B cell (primary cell): ENCODE data around the gene GDF7. TPM values are rescaled to one million over a fixed set of nuclear protein-coding genes. Genes with fewer than 3 reads are reported as not detected.
A peak's percentile ranks its signal among the peaks of the same experiment; 100 is the strongest.

Experiments used
- ATAC-seq: fragments of 200-7000 bp; cut with Tn5 transposase; one replicate; pipeline ENCODE4 v1.10.0; 2021; ENCODE audit warnings: low read depth, mild to moderate bottlenecking, moderate number of reproducible peaks, moderate library complexity
- CTCF ChIA-PET: fragments of 350-600 bp; sonication (Branson Sonifier 250); formaldehyde crosslinking; loops from one replicate; lab custom pipeline; 2021; ENCODE audit warnings: antibody characterized with exemption, inconsistent platforms; lab: Charles Lee
- POLR2A ChIA-PET: fragments of 350-600 bp; sonication (Branson Sonifier 250); formaldehyde crosslinking; loops from one replicate; lab custom pipeline; 2021; ENCODE audit warnings: antibody characterized with exemption; lab: Charles Lee
- DNase-seq: peaks from one replicate; pipeline ENCODE4 v3.0.0; 2013
- H2AFZ ChIP-seq: 2 replicates; pipeline ENCODE4 v1.6.1; 2012; ENCODE audit warnings: mild to moderate bottlenecking, low read depth, low read length; ENCODE audit not compliant: insufficient read depth, poor library complexity, severe bottlenecking
- H3K27ac ChIP-seq, 2 donors: 1 replicate in 1 of 2; 2 replicates in 1 of 2; pipeline ENCODE4 v1.5.1; 2012 to 2013; ENCODE audit warnings: low read length in 2 of 2, mild to moderate bottlenecking in 2 of 2, moderate library complexity in 1 of 2
- H3K27me3 ChIP-seq, 4 experiments: fragments of 200-600 bp in 1 of 4; sonication (generic) in 1 of 4; replicated peaks in 1 of 4; 1 replicate in 2 of 4; 2 replicates in 2 of 4; pipeline versions ENCODE4 v1.6.1 to v1.7.0; 2013 to 2016; ENCODE audit warnings: low read length in 3 of 4, mild to moderate bottlenecking in 2 of 4, mixed read lengths in 1 of 4, moderate library complexity in 1 of 4; ENCODE audit not compliant: insufficient read depth in 4 of 4, control insufficient read depth in 3 of 4; ENCODE audit errors: control extremely low read depth in 1 of 4
- H3K36me3 ChIP-seq, 2 experiments: replicated peaks in 1 of 2; 1 replicate in 1 of 2; 2 replicates in 1 of 2; pipeline versions ENCODE4 v1.6.1 to v1.7.1; 2013; ENCODE audit warnings: low read length in 1 of 2; ENCODE audit not compliant: insufficient read depth in 2 of 2, control insufficient read depth in 1 of 2; ENCODE audit errors: control extremely low read depth in 1 of 2, extremely low read depth in 1 of 2
- H3K4me1 ChIP-seq, 2 donors: fragments of 200-600 bp in 1 of 2; sonication (generic) in 1 of 2; 1 replicate in 1 of 2; 2 replicates in 1 of 2; pipeline versions ENCODE4 v1.5.1 to v1.6.1; 2013 to 2017; ENCODE audit warnings: low read length in 2 of 2; ENCODE audit not compliant: control insufficient read depth in 2 of 2, insufficient read depth in 2 of 2
- H3K4me2 ChIP-seq: replicated peaks from 2 replicates; pipeline ENCODE3; 2012; ENCODE audit warnings: mild to moderate bottlenecking, low read depth, low read length; ENCODE audit not compliant: poor library complexity, severe bottlenecking
- H3K4me3 ChIP-seq, 5 experiments: fragments of 200-600 bp in 1 of 5; sonication (generic) in 1 of 5; 1 replicate in 3 of 5; 2 replicates in 2 of 5; pipeline versions ENCODE4 v1.5.1 to v1.7.0; 2011 to 2016; ENCODE audit warnings: low read length in 4 of 5, mild to moderate bottlenecking in 4 of 5, low read depth in 2 of 5, control low read depth in 1 of 5, moderate library complexity in 1 of 5; ENCODE audit not compliant: insufficient read depth in 1 of 5; ENCODE audit errors: control extremely low read depth in 1 of 5, extremely low read depth in 1 of 5
- H3K79me2 ChIP-seq: fragments of 200-600 bp; sonication (generic); one replicate; pipeline ENCODE4 v1.6.0; 2016; ENCODE audit warnings: low read length; ENCODE audit not compliant: control insufficient read depth, insufficient read depth
- H3K9ac ChIP-seq: fragments of 200-600 bp; sonication (generic); 2 replicates; pipeline ENCODE4 v1.6.1; 2017; ENCODE audit warnings: mild to moderate bottlenecking, low read length, moderate library complexity
- H3K9me3 ChIP-seq, 3 donors: one replicate each; pipeline versions ENCODE4 v1.6.1 to v1.7.1; 2013; ENCODE audit warnings: low read length in 2 of 3; ENCODE audit not compliant: control insufficient read depth in 2 of 3, insufficient read depth in 1 of 3; ENCODE audit errors: control extremely low read depth in 1 of 3
- H4K20me1 ChIP-seq: 2 replicates; pipeline ENCODE4 v1.6.0; 2012; ENCODE audit warnings: mild to moderate bottlenecking, low read length; ENCODE audit not compliant: insufficient read depth, control insufficient read depth, poor library complexity, severe bottlenecking
- H3K27ac Mint-ChIP-seq: one replicate; pipeline ENCODE4 v1.8.0; 2021; ENCODE audit warnings: mixed read lengths
- H3K27me3 Mint-ChIP-seq: one replicate; pipeline ENCODE4 v1.8.0; 2021; ENCODE audit warnings: mixed read lengths
- H3K4me1 Mint-ChIP-seq: one replicate; pipeline ENCODE4 v1.8.0; 2021; ENCODE audit warnings: mixed read lengths
- H3K4me3 Mint-ChIP-seq: one replicate; pipeline ENCODE4 v1.8.0; 2021; ENCODE audit warnings: mixed read lengths
- H3K9me3 Mint-ChIP-seq: one replicate; pipeline ENCODE4 v1.8.0; 2022; ENCODE audit warnings: mixed read lengths; ENCODE audit not compliant: insufficient read depth
- EZH2 ChIP-seq: IDR thresholded peaks from 2 replicates; pipeline ENCODE4 v1.6.1; 2012; ENCODE audit warnings: borderline replicate concordance, low read depth, mild to moderate bottlenecking, moderate library complexity, low read length; ENCODE audit not compliant: insufficient read depth, poor library complexity, severe bottlenecking
- WGBS: methylation state at CpG from one replicate; pipeline ENCODE4 v1.1.5; 2013; ENCODE audit warnings: missing lambda C conversion rate; ENCODE audit not compliant: insufficient coverage; 5-methylcytosine and 5-hydroxymethylcytosine counted together
- intact Hi-C: fragments of 100-400 bp; cut with micrococcal nuclease; formaldehyde crosslinking; loops from one replicate; pipeline ENCODE4 v1.10.0; 2022
- polyA plus RNA-seq: library from polyadenylated mRNA; depleted of rRNA; stranded (reverse); fragments of >200 nt; gene quantifications from 2 replicates; pipeline ENCODE4 v1.2.3, GENCODE V29; 2012
- total RNA-seq, 2 donors: library from RNA; stranded (reverse); fragments of 120-200 nt in 1 of 2; gene quantifications; 1 replicate in 1 of 2; 2 replicates in 1 of 2; pipeline versions ENCODE4 v1.2.3 to v1.2.4, GENCODE V29; 2013 to 2022
- TF ChIP-seq, protein P1 (sequence below): fragments of 200-600 bp; IDR thresholded peaks from one replicate; pipeline ENCODE4 v1.8.0; 2022; ENCODE audit warnings: antibody characterized with exemption, mild to moderate bottlenecking

Gene GDF7
- total and polyA plus RNA-seq, 2 donors (not counting 1 experiment from before 2014, with no cell fraction given): 7.0 to 15.3 TPM

DNA sequence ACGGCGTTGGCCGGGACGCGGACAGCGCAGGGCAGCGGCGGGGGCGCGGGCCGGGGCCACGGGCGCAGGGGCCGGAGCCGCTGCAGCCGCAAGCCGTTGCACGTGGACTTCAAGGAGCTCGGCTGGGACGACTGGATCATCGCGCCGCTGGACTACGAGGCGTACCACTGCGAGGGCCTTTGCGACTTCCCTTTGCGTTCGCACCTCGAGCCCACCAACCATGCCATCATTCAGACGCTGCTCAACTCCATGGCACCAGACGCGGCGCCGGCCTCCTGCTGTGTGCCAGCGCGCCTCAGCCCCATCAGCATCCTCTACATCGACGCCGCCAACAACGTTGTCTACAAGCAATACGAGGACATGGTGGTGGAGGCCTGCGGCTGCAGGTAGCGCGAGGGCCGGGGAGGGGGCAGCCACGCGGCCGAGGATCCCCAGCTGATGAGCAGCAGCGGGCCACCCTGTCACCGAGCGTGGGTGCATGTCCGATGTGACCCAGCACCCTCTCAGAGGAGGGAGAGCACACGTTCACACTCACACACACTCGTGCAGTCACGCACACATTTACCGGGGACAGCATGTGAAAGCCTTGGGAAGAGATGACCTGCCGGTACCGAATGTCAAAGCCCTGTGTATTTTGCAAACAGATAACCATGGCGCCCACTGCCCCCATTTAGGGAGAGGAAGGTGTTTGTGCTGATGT is 4.2 kb downstream of the GDF7 start:
- no peaks in the 10 kb centered on the region for H3K9me3 Mint-ChIP-seq
- H3K27me3 ChIP-seq: peaks cover 0 to 54% (median 20%) of the 10 kb centered on the region in 4 experiments
- no peaks in the 10 kb centered on the region for H4K20me1 ChIP-seq
- peaks cover 0 to 24% (median 0%) of the 10 kb centered on the region in 3 donors for H3K9me3 ChIP-seq
- WGBS: 53% methylated on average over 56 of the region's 60 CpGs
- H3K9ac ChIP-seq: no peak overlapping the region
- peaks cover 46 to 83% of the 10 kb centered on the region in 2 donors for H3K4me1 ChIP-seq
- H3K4me1 Mint-ChIP-seq: peaks cover 53% of the 10 kb centered on the region
- H3K4me2 ChIP-seq: no peak overlapping the region
- peaks cover 3% of the 10 kb centered on the region for H3K79me2 ChIP-seq
- H3K27ac Mint-ChIP-seq: no peak overlapping the region
- no peak for TF ChIP-seq EZH2
- TF ChIP-seq, protein P1, sequence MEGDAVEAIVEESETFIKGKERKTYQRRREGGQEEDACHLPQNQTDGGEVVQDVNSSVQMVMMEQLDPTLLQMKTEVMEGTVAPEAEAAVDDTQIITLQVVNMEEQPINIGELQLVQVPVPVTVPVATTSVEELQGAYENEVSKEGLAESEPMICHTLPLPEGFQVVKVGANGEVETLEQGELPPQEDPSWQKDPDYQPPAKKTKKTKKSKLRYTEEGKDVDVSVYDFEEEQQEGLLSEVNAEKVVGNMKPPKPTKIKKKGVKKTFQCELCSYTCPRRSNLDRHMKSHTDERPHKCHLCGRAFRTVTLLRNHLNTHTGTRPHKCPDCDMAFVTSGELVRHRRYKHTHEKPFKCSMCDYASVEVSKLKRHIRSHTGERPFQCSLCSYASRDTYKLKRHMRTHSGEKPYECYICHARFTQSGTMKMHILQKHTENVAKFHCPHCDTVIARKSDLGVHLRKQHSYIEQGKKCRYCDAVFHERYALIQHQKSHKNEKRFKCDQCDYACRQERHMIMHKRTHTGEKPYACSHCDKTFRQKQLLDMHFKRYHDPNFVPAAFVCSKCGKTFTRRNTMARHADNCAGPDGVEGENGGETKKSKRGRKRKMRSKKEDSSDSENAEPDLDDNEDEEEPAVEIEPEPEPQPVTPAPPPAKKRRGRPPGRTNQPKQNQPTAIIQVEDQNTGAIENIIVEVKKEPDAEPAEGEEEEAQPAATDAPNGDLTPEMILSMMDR: no peak
- no peak overlapping the region for H3K27ac ChIP-seq
- intact Hi-C loops: no loop called here
- peaks cover 3% of the 10 kb centered on the region for H3K27me3 Mint-ChIP-seq
- peak overlapping the region; percentile 23 for H3K4me3 Mint-ChIP-seq
- ChIA-PET CTCF (interaction anchor here (1.5 to 8.8 kb wide), 2 partner anchors 9 to 10 kb away, joined by 9 to 160 read pairs; no protein-coding TSS in a partner anchor), POLR2A (no interaction called here)
- no peak overlapping the region for H2AFZ ChIP-seq
- H3K36me3 ChIP-seq: peaks cover 0 to 11% of the 10 kb centered on the region in 2 experiments
- peak; percentile 37 for DNase-seq
- no peak overlapping the region for H3K4me3 ChIP-seq
- no peak for ATAC-seq

- H3K27ac Mint-ChIP-seq: no peak overlapping the region
- Histone ChIP-seq H3K27me3 (peaks cover 0 to 49% (median 19%) of the 10 kb centered on the region in 4 experiments), H3K27ac (no peak overlapping the region), H3K4me1 (peaks cover 47 to 85% of the 10 kb centered on the region in 2 donors), H2AFZ (no peak overlapping the region), H4K20me1 (no peaks in the 10 kb centered on the region), H3K9ac (no peak overlapping the region), H3K9me3 (peaks cover 0 to 24% (median 0%) of the 10 kb centered on the region in 3 donors), H3K4me2 (peak overlapping the region; percentile 19), H3K4me3 (no peak overlapping the region), H3K36me3 (peaks cover 0 to 11% of the 10 kb centered on the region in 2 experiments), H3K79me2 (peaks cover 3% of the 10 kb centered on the region)
- H3K9me3 Mint-ChIP-seq: no peaks in the 10 kb centered on the region
- WGBS: 60% methylated on average over 10 of the region's 13 CpGs
- peaks cover 55% of the 10 kb centered on the region for H3K4me1 Mint-ChIP-seq
- intact Hi-C loops: no loop called here
- CTCF ChIA-PET: interaction anchor here (8.8 kb wide), 1 partner anchor 10 kb away, joined by 160 read pairs; no protein-coding TSS in a partner anchor
- peaks cover 3% of the 10 kb centered on the region for H3K27me3 Mint-ChIP-seq
- POLR2A ChIA-PET: interaction anchor here (0.7 kb wide), 1 partner anchor 261 kb away, joined by 3 read pairs; no protein-coding TSS in a partner anchor
- TF ChIP-seq EZH2: no peak
- TF ChIP-seq, protein P1: no peak
- DNase-seq (no peak), ATAC-seq (no peak)
- peak overlapping the region; percentile 23 for H3K4me3 Mint-ChIP-seq
Measured at GRCh38 chr2:20671736-20672080, 4.8 kb downstream of the GDF7 start.
